Hypothalamus (tissue), 51 donors: Measurements from ENCODE around the gene FBXO46.
"Not testable (repeated sequence)": the region's sequence is repeated elsewhere in the genome, so short reads cannot be mapped to it uniquely, and the experiment has no call there.

Experiments used
- DNase-seq, 51 donors: peaks; one replicate each; lab custom pipeline; 2025; lab: John Stamatoyannopoulos, UW

The FBXO46 gene

DNA sequence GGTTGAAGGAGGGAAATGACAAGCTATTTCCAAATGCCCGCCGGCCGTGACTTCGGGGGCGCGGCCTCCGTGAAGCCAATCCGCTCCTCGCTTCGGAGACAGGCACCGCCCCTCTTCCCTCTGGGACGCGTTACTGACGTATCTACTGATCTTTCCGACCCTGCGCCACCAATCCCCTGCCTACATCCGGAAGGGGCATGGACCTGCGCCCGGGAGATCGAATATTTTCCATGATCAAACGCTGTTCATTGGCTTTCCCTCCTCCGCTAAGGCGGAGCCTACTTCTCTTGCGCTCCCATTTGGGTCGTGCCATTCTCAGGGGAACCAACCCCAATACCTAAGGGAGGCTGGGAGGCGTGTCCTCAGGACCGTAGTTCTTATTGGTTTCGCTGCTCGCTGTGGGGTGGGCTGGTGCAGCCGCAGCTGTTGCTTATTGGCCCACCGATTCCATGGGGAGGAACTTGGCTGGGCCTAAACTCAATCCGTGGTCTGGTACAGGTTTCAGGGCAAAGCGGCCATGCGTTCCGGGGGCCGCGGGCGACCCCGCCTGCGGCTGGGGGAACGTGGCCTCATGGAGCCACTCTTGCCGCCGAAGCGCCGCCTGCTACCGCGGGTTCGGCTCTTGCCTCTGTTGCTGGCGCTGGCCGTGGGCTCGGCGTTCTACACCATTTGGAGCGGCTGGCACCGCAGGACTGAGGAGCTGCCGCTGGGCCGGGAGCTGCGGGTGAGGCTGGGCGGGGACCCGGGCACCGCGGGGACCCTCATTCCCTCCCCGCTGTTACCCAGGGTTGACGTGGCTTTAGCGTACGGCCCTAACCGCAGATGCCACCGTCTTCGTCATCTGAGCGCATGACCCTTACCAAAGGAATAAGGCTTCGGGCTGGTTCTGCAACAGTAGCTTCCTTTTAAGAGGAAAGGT, 38.2 kb downstream of the FBXO46 start, which contains the start of gene QPCTL:
Gene QPCTL, plus strand, starts transcription at position 480 of the 919 bp plus-strand sequence. Its CDS starts 38 bp downstream, at position 518.
- DNase-seq, result peak; percentile 90 to 100 (median 99)

DNA sequence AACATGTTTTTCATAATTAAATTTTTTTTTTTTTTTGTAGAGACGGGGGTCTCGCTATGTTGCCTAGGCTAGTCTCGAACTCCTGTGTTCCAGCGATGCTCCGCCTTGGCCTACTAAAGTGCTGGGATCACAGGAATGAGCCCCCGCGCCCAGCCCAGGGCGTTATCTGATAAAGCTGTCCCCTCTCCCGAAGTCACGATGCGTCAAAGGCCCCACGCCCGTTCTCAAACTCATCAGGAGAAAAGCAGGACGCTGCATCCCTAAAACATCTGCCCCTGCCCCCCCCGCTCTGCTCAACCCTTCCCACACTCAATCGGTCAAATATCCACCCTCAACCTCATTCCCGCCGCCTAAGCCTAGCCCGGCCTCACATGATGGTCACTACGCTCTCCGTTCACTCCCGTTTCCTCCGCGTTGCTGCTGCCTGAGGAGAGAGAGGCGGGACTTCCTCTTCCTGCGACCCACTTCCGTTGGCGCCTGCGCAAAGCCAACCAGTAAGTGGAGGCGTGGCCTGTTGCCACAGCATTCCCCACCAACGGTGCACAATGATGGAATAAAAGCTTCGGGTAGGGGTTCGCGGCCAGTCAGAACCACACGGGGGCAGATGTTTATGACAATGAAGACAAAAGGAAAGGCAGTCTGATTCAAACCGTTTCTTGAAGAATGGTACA, 39.0 kb downstream of the FBXO46 start, which contains the start of gene SNRPD2:
Gene SNRPD2, minus strand, starts transcription at position 438 of the 671 bp plus-strand sequence. Its CDS starts 65 bp downstream, at position 373.
- DNase-seq, result peak; percentile 69 to 100 (median 94)

DNA sequence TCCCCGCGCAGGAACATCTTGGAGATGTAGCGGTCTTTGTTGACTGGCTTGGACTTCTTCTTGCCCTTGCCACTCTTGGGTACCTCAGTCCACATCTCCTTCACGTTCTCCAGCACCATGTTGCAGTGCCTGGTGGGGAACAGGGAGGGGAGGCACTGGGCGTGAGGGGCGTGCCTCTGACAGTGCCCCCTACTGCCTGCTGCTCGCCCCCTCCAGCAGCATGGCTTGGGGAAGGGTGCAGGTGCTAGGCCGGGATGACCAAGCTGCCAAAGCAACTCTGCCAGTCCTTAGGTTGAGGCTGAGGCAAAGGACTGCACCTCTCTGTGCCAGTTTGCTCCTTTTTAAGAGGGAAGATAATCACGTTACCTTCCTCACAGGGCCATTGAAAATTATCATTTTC, 43.1 kb downstream of the FBXO46 start:
- no peak for DNase-seq

DNA sequence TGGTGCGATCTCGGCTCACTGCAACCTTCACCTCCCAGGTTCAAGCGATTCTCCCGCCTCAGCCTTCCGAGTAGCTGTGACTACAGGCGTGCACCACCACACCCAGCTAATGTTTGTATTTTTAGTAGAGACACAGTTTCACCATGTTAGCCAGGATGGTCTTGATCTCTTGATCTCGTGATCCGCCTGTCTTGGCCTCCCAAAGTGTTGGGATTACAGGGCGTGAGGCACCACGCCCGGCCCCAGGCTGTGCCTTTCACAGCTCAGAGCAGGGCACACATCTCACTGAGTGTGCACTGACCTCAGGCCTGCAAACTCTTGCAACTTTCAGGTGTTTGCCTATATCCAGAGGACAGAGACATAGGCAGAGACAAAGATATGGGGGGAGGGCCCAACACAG, 45.7 kb downstream of the FBXO46 start:
- DNase-seq, result not testable (repeated sequence)

DNA sequence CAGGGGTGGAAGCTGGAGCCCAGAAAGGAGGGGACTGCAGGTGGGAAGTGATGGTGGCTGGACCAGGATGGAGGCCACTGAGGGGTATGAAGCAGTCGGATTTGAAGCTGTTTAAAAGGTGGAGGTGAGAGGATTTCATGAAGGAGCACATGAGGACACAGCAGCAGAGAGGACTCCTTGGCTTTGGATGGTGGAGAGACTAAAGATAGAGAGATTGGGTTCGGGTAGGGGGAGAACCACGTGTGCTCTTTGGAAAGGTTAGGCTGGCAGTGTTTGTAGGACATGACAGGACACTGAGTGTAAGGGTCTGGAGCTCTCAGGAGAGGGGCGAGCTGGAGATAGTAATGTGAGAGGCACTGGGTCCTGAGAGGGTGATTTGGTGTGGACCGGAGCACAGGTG, 47.8 kb downstream of the FBXO46 start:
- DNase-seq, result no peak

DNA sequence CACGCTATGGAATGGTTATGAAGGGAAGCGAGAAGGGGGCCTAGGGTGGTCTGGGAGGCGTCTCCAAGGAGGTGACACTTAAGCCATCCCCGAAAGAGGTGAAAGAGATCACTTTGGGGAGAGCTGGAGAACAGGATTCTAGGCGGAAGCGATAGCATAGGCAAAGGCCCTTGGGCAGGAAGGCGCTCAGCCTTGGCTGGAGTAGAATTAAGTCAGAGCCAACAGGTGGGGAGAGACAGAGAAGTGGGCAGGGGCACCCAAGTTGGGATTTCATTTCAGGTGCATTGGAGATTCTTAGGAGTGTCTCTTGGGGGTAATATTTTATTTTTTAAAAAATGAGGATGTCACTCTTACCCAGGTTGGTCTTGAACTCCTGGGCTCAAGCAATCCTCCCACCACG, 48.6 kb downstream of the FBXO46 start:
- no peak for DNase-seq

DNA sequence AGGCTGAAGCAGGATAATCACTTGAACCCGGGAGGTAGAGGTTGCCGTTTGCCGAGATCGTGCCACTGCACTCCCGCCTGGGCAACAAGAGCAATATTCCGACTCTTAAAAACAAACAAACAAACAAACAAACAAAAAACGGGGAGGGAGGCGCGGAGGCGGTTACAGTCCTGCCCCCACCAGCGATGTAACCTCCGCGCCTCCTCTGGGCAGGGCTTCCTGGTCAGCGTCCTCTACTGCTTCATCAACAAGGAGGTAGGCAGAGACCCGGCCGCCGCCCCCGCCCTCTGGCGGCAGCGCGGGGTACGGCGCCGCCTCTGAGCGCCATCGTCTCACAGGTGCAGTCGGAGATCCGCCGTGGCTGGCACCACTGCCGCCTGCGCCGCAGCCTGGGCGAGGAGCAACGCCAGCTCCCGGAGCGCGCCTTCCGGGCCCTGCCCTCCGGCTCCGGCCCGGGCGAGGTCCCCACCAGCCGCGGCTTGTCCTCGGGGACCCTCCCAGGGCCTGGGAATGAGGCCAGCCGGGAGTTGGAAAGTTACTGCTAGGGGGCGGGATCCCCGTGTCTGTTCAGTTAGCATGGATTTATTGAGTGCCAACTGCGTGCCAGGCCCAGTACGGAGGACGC, 49.2 kb downstream of the FBXO46 start:
- peak in 50 of 51 donors; percentile 28 to 92 (median 78) for DNase-seq

DNA sequence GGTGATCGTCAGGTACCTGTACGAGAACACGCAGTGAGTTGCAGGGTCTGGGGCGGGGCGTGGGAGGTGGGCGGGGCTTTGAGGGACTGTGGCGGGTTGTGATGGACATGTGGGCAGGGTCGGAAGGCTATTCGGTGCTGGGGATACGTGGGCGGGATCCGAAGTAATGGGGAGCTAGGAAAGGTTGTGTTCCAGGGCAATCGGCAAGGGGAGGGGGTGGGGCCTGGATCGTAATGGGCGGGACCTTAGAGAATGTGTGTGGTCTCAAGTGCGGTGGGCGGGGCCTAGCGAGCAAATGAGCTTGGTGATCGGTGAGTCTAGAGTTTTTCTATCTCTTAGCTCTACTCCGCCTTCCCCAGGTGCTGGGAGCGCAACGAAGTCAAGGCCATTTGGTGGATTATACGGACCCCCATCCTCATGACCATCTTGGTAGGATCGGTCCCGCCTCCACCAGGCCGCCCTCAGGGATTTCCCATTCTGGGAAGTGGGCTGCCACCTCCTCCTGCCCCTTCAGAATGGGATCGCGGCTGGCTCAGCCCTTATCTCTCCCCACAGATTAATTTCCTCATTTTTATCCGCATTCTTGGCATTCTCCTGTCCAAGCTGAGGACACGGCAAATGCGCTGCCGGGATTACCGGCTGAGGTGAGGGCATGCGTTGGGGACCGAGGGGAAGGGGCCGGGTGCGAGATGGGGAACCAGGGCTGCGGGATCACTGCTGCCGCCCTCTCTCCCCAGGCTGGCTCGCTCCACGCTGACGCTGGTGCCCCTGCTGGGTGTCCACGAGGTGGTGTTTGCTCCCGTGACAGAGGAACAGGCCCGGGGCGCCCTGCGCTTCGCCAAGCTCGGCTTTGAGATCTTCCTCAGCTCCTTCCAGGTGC, 53.1 kb downstream of the FBXO46 start:
- DNase-seq, result peak in 43 of 51 donors; percentile 2 to 87 (median 56)

DNA sequence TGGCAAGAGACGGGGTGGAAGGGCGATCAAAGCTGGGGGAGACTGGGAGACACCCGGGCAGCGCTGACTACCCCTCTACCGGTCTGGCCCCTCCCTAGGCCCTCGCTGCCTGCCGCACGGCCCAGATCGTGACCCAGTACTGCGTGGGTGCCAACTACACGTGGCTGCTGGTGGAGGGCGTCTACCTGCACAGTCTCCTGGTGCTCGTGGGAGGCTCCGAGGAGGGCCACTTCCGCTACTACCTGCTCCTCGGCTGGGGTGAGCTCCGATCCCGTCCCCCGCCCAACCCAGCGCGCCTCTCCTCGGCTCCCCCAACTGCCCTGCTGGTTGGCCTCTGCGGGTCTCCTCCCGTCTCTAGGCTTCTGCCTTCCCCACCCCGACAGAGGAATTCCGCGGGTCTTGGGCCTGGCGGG, 53.8 kb downstream of the FBXO46 start:
- DNase-seq, result peak in 1 of 51 donors; percentile 2

DNA sequence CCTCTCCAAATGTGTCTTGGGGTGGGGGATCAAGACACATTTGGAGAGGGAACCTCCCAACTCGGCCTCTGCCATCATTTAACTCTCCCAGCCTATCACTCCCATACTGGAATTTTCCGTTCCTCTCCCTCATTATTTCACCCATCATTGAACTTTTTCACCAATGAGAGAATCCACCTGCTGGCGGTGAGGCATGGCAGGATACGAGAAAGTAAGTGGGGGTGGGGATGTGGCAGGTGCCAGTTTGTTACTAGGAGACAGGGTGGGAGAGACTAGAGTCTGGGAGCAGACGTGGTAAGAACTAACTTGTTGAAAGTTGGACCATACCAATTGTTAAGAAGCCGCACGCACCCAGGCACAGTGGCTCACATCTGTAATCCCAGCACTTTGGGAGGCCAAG, 55.8 kb downstream of the FBXO46 start:
- no peak for DNase-seq

DNA sequence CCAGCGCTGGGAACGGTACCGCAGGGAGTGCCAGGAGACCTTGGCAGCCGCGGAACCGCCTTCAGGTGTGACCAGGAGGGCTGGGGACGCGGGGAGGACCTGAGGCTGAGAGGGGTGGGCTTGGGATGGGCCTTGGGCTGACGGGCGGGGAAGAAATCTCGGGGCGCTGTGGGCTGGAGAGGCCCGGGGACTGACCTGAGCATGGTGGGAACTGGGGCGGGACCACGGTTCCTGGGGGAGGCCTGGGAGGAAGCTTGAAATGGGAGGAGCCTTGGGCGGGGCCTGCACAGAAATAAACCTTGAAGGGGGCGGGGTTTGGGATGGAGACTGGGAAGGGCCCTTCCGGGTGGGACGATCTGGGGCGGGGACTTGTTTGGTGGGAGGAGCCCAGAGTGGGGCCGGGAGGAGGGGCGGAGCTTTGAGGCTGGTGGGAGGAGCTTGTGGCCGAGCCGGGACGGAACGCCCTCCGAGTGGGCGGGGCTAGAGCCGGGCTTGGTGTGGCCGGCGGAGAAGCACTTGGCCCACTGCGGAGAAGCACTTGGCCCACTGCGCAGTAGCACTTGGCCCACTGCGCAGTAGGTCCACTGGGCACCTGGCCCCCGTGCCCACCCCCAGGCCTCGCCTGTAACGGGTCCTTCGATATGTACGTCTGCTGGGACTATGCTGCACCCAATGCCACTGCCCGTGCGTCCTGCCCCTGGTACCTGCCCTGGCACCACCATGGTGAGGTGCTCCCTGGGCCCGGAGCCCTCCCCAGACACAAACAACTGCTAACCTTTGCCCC, 59.8 kb downstream of the FBXO46 start:
- peak in 46 of 51 donors; percentile 2 to 89 (median 53) for DNase-seq

DNA sequence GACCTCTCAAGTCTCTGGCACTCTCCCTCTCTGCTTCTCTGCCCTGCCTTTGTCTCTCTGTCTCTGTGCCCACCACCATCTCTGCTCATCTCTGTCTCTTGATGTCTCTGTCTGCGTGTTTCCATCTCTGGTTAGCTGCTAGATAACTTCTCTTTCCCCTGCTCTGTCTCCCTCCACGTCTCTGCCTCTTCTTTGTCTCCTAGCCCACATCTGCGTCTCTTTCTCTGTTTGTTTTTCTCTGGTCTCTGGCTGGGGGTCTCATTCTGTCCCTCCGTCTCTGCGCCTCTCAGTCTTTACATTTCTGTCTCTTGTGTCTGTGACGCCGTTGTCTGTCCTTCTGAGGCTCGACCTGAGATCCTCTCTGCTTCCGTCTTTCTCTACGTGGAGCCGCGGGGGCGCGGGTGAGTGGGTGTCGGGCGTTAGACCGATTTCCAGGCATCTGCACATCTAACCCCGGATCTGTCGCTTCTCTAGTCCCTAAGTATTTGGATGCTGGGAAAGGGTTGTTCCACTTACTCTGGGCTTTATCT, 62.3 kb downstream of the FBXO46 start:
- peak in 2 of 51 donors; percentile 13 to 17 for DNase-seq

DNA sequence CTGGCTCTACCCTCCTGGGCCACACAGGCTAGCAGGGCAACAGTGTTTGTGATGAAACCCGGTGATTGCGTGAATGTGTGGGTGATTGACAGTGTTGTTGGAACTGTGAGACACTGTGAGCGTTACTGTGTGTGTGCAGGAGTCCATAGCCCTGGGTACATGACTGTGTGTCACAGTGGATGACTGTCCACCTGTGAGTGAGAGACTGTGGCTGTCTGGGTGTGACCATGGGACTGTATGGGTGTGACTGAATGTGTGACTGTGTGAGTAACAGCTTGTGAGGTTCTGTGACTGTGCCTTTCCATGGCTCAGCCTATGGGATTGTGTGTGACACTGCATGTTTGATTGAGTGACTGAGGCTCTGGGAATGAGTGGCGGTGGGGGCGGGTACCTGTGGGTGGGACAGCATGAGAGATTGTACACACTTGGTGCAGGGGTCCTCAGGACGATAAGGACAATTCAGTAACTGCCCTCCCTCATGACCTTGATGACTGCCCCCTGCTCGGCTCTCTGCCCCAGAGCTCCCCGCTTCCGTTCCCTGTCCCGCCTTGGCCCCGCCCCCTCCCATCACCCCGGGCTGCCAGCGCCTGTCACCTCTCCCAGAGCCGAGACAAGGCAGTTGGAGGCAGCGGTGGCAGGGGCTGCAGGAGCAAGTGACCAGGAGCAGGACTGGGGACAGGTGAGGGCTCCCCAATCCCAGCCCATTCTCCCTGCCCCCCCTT, 62.9 kb downstream of the FBXO46 start, which contains the start of gene GIPR:
Gene GIPR, plus strand, starts transcription at position 602 of the 722 bp plus-strand sequence. CDS start 1,300 bp downstream, outside the sequence.
- peak in 19 of 51 donors; percentile 3 to 62 (median 18) for DNase-seq

DNA sequence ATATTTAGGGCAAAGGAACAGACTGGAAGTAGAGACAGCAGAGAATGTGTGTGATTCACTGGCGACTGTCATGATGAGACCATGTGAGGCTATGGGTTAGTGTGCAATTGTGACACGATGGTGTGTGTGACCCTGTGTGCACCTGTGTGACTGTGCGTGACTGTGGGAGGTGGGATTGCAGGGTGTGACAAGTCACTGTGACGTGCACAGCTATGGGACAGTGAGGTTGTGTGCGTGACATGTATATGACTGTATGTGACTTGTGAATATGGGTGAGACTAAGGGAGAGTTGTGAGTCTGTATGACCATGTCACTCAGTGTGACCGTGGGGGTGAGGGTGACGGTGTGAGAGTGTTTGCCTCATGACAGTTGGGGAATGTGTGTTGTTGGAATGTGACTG, 66.1 kb downstream of the FBXO46 start:
- no peak for DNase-seq

DNA sequence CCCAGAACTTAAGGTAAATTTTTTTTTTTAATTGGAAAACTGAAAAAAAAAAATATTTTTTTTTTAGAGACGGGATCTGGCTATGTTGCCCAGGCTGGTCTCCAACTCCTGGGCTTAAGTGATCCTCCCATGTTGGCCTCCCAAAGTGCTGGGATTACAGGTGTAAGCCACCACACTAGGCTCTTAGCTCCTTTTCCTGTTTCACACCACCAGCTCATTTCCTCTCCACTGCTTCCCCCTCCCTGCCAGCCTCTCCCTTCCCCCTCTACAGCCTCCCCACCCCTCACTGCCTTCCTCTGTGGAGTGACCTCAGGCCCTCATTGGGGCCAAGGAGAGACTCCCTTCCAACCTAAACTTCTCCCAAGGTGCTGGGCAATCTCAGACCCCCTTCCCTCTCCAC, 66.9 kb downstream of the FBXO46 start:
- DNase-seq, result no peak

DNA sequence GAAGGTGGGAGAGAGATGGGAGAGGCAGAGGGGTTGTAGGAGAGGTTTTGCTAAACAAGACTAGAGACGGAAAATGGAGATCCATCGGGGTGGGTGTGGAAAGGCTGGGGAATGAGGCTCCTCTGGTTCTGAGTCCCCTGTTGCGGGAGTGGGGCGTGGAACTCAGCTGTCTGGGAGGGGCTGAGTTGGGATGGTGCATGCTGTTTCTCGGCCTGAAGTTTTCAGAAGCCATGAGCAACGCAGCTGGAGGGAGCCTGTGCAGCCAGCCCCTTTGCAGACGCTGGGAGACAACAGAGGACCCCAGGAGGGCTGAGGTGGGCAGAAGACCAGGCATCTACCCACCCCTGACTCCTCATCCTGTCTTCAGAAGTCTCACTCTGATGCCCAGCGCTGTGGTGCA, 70.1 kb downstream of the FBXO46 start:
- no peak for DNase-seq
